IPS DF 6.9 (cell line): ENCODE results near the gene BANF1.

Experiments used
- DNase-seq: peaks from one replicate; pipeline ENCODE4 v3.0.0-alpha.2; 2013; ENCODE audit warnings: low read depth, low spot score
- H3K27ac ChIP-seq: one replicate; pipeline ENCODE4 v1.5.1; 2013; ENCODE audit warnings: low read length, control low read depth
- H3K27me3 ChIP-seq: 2 replicates; pipeline ENCODE4 v1.6.1; 2013; ENCODE audit warnings: mild to moderate bottlenecking, low read length; ENCODE audit not compliant: control insufficient read depth, insufficient read depth
- H3K36me3 ChIP-seq: 2 replicates; pipeline ENCODE4 v1.6.1; 2013; ENCODE audit warnings: low read length; ENCODE audit not compliant: control insufficient read depth, insufficient read depth
- H3K4me1 ChIP-seq: 2 replicates; pipeline ENCODE4 v1.6.1; 2013; ENCODE audit warnings: low read length; ENCODE audit not compliant: control insufficient read depth, insufficient read depth
- H3K4me3 ChIP-seq: 2 replicates; pipeline ENCODE4 v1.5.1; 2013; ENCODE audit warnings: mild to moderate bottlenecking, low read length
- H3K9me3 ChIP-seq: 2 replicates; pipeline ENCODE4 v1.6.1; 2013; ENCODE audit warnings: low read length, inconsistent platforms; ENCODE audit not compliant: control insufficient read depth, insufficient read depth
- WGBS: extraction: QIAGEN DNeasy Blood & Tissue Kit; methylation state at CpG from one replicate; pipeline ENCODE4 v1.1.7; 2013; ENCODE audit warnings: mixed read lengths, missing lambda C conversion rate; ENCODE audit not compliant: insufficient read length, insufficient coverage; 5-methylcytosine and 5-hydroxymethylcytosine counted together

The BANF1 gene

GRCh38 chr11:65965986-65966762 lies 36.1 kb upstream of the BANF1 start:
- H3K4me3 ChIP-seq: no peak overlapping the region
- peaks cover 43% of the 10 kb centered on the region for H3K36me3 ChIP-seq
- H3K27ac ChIP-seq: no peak overlapping the region
- H3K9me3 ChIP-seq: no peaks in the 10 kb centered on the region
- 0 out of 2 replicates have a peak, but pooled peaks cover 2% of the 10 kb centered on the region for H3K4me1 ChIP-seq
- no peaks in the 10 kb centered on the region for H3K27me3 ChIP-seq
- WGBS: no CpG with 5 or more reads among the region's 36 CpGs
- DNase-seq: no peak

GRCh38 chr11:65967329-65967934 lies 34.9 kb upstream of the BANF1 start:
- Histone ChIP-seq H3K36me3 (peaks cover 43% of the 10 kb centered on the region), H3K4me1 (0 out of 2 replicates have a peak, but pooled peaks cover 2% of the 10 kb centered on the region), H3K4me3 (peak overlapping the region; percentile 10; the same call in 1 of the 2 replicates), H3K27me3 (no peaks in the 10 kb centered on the region), H3K27ac (no peak overlapping the region), H3K9me3 (no peaks in the 10 kb centered on the region)
- WGBS: no CpG with 5 or more reads among the region's 30 CpGs
- DNase-seq: no peak

DNA sequence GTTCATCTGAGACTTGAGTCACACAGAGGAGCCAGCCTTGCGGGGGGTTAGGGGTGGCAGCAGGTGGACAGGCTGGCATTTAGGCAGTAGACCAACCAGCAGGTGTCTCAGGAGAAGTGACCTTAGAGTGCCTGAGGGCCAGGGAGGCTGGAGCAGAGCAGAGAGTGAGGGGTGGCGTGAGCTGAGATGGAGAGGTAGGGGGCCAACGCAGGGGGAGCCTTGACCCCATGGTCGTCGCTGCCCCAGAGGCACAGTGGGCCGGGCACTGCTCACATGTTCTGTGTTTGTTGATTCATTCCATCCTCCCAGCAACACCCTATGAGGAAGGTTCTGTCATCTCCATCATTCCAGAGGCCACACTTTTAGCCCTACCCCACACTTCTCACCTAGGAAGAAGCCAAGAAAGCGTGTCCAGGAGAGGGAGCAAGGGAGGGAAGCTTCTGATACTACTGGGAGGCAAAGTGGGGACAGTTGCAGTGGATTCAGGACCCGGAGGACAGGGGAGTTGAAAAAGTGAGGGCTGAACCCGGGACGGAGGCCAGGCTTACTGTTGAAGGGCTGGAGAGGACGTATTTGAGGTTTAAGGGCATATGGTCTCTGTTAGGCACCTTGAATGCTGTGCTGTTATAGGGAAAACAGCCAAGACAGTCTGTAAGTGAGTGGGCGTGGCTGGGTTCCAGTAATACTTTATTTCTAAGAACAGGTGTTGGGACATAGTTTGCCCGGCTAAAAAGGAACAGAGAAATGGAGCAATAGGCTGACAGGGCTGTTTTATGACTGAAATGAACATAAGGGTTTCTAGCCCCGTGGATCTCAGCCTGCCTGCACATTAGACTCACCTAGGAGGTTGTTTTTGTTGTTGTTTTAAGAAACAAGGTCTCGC lies 33.5 kb upstream of the BANF1 start:
- H3K9me3 ChIP-seq: no peaks in the 10 kb centered on the region
- no peak overlapping the region for H3K4me3 ChIP-seq
- WGBS: no CpG with 5 or more reads among the region's 15 CpGs
- H3K4me1 ChIP-seq: no peaks in the 10 kb centered on the region
- H3K27me3 ChIP-seq: no peaks in the 10 kb centered on the region
- DNase-seq: no peak
- peaks cover 43% of the 10 kb centered on the region for H3K36me3 ChIP-seq
- no peak overlapping the region for H3K27ac ChIP-seq

DNA sequence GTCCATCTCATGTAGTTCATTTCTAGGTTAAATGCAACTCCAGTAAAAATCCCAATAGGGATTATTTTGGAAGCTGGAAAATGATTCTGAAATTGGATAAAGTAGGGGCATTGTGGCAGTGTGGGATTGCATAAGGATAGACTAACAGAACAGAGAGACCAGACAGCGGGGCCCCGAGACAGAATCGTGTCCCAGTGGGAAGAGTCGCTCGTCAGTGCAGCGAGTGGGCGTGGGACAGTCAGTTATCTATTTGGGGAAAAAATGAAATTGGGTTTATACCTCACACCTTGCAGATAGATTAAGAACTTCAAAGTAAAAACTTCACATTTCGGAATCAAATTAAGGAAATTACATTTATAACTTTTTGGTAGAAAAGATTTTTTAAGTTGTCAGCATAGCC lies 30.2 kb upstream of the BANF1 start:
- no CpG with 5 or more reads among the region's 8 CpGs for WGBS
- H3K4me1 ChIP-seq: no peaks in the 10 kb centered on the region

DNA sequence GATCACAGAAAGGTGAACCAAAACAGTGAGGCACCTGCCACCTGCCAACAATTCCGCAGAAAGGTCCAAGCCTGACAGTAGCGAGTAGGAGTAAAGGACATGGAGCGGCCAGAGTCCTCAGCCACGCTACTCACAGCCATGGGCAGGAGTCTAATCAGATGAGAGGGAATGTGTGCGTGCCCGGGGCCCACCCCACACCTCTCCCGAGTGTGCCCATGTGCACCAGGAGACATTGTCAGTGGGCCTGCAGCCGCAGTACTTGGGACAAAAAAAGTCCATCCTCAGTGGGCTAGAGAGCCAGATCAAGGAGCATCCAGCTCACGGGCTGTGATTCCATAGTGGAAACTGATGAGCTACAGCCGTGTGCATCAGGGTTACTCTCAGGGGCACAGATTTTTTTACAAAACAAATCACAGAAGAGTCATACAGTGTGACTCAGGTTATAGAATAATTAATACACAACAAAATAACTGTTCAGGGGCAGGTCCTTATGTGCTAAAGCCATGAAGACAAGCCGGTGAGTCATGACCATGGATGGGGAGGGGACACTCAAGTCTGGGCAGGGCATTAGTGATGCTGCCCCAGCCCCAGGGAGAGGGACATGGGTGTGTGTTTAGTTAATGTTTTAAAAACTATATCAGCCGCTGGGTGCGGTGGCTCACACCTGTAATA lies 28.7 kb upstream of the BANF1 start:
- H3K4me1 ChIP-seq: no peaks in the 10 kb centered on the region
- H3K36me3 ChIP-seq: peaks cover 19% of the 10 kb centered on the region
- H3K4me3 ChIP-seq: no peak overlapping the region
- H3K27ac ChIP-seq: no peak overlapping the region
- H3K9me3 ChIP-seq: no peaks in the 10 kb centered on the region
- DNase-seq: no peak
- no peaks in the 10 kb centered on the region for H3K27me3 ChIP-seq
- WGBS: no CpG with 5 or more reads among the region's 13 CpGs

More for the DNA sequence above, 30.2 kb upstream of the BANF1 start:
- DNase-seq: no peak
- Histone ChIP-seq H3K4me3 (no peak overlapping the region), H3K9me3 (no peaks in the 10 kb centered on the region), H3K27me3 (no peaks in the 10 kb centered on the region), H3K27ac (no peak overlapping the region), H3K36me3 (peaks cover 18% of the 10 kb centered on the region)

- H3K27ac ChIP-seq: no peak overlapping the region
- H3K4me1 ChIP-seq: no peaks in the 10 kb centered on the region
- DNase-seq: no peak
- no peaks in the 10 kb centered on the region for H3K9me3 ChIP-seq
- H3K27me3 ChIP-seq: no peaks in the 10 kb centered on the region
- H3K4me3 ChIP-seq: no peak overlapping the region
- peaks cover 15% of the 10 kb centered on the region for H3K36me3 ChIP-seq
- no CpG with 5 or more reads among the region's 9 CpGs for WGBS
These were observed 26.5 kb upstream of the BANF1 start for GRCh38 chr11:65975771-65976170.

- H3K4me1 ChIP-seq: no peaks in the 10 kb centered on the region
- no peaks in the 10 kb centered on the region for H3K9me3 ChIP-seq
- peaks cover 15% of the 10 kb centered on the region for H3K36me3 ChIP-seq
- no CpG with 5 or more reads among the region's 43 CpGs for WGBS
- no peak for DNase-seq
- H3K27ac ChIP-seq: no peak overlapping the region
- no peak overlapping the region for H3K4me3 ChIP-seq
- no peaks in the 10 kb centered on the region for H3K27me3 ChIP-seq
These were observed 25.8 kb upstream of the BANF1 start for GRCh38 chr11:65976216-65977176.

GRCh38 chr11:65977621-65978390 lies 24.5 kb upstream of the BANF1 start:
- no peak overlapping the region for H3K4me3 ChIP-seq
- no peaks in the 10 kb centered on the region for H3K9me3 ChIP-seq
- no CpG with 5 or more reads among the region's 29 CpGs for WGBS
- no peaks in the 10 kb centered on the region for H3K4me1 ChIP-seq
- no peak for DNase-seq
- peaks cover 15% of the 10 kb centered on the region for H3K36me3 ChIP-seq
- H3K27ac ChIP-seq: no peak overlapping the region
- no peaks in the 10 kb centered on the region for H3K27me3 ChIP-seq
